ENCODE measurements around the gene CAPG. TPM values are rescaled to one million over a fixed set of nuclear protein-coding genes. Genes with fewer than 3 reads are reported as not detected.
"Not testable (repeated sequence)": the region's sequence is repeated elsewhere in the genome, so short reads cannot be mapped to it uniquely, and the experiment has no call there.

Gene CAPG
- total RNA-seq, 1 donor from 2014 or later: 208 TPM

DNA sequence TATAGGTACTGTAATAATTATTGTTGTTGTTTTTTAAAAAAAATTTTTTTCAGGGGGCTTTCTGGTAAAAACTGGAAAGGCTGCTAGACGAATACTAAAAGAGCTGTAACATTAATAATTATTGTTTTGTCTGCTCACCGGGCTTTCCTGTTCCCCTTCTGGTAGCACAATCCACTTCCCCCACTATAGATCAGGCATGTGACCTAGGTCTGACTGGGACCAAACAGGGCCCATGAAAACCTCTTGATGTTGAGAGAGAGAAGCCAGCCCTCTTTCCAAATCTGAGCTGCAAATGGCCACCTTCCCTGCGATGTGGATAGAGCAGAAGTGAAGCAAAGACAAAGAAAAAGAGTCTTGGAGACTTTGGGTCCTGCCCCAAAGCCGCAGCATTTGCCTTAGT is 31.7 kb upstream of the CAPG start:
- Mint-ChIP-seq H3K9me3 (no peaks in the 10 kb centered on the region), H3K4me1 (peaks cover 16% of the 10 kb centered on the region), H3K36me3 (ENCODE audit: low read depth) (no peaks in the 10 kb centered on the region), H3K4me3 (no peak overlapping the region), H3K27ac (no peak overlapping the region), H3K27me3 (no peaks in the 10 kb centered on the region)
- ChIA-PET POLR2A (interaction anchor here (0.5 kb wide), 1 partner anchor 142 kb away, joined by 3 read pairs; no protein-coding TSS in a partner anchor), CTCF (interaction anchor here (1.2 kb wide), 1 partner anchor 22 kb away, joined by 4 read pairs; no protein-coding TSS in a partner anchor)
- intact Hi-C loops (cut with micrococcal nuclease): no loop called here
- TF ChIP-seq, protein P1, sequence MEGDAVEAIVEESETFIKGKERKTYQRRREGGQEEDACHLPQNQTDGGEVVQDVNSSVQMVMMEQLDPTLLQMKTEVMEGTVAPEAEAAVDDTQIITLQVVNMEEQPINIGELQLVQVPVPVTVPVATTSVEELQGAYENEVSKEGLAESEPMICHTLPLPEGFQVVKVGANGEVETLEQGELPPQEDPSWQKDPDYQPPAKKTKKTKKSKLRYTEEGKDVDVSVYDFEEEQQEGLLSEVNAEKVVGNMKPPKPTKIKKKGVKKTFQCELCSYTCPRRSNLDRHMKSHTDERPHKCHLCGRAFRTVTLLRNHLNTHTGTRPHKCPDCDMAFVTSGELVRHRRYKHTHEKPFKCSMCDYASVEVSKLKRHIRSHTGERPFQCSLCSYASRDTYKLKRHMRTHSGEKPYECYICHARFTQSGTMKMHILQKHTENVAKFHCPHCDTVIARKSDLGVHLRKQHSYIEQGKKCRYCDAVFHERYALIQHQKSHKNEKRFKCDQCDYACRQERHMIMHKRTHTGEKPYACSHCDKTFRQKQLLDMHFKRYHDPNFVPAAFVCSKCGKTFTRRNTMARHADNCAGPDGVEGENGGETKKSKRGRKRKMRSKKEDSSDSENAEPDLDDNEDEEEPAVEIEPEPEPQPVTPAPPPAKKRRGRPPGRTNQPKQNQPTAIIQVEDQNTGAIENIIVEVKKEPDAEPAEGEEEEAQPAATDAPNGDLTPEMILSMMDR (IDR thresholded peaks at IDR 0.05): no peak
- no peak for ATAC-seq (ENCODE audit: low read depth)
- DNase-seq: no peak

DNA sequence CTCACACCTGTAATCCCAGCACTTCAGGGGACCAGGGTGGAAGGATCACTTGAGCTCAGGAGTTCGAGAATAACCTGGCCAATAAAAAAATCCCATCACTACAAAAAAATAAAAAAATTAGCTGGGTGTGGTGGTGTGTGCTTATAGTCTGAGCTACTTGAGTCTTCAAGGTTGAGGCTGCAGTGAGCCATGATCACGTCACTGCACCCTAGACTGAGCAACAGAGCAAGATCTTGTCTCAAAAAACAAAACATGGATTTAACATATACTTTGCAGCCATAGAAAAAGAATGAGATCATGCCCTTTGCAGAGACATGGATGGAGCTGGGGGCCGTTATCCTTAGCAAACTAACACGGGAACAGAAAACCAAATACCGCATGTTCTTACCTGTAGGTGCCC is 30.6 kb upstream of the CAPG start:
- no peaks in the 10 kb centered on the region for H3K9me3 Mint-ChIP-seq
- intact Hi-C loops (cut with micrococcal nuclease): no loop called here
- H3K4me3 Mint-ChIP-seq: no peak overlapping the region
- DNase-seq (no peak), ATAC-seq (ENCODE audit: low read depth) (no peak)
- peaks cover 26% of the 10 kb centered on the region for H3K4me1 Mint-ChIP-seq
- H3K27ac Mint-ChIP-seq: no peak overlapping the region
- H3K27me3 Mint-ChIP-seq: no peaks in the 10 kb centered on the region
- H3K36me3 Mint-ChIP-seq (ENCODE audit: low read depth): no peaks in the 10 kb centered on the region
- ChIA-PET POLR2A (interaction anchor here (1.2 kb wide), 1 partner anchor 98 kb away, joined by 4 read pairs; no protein-coding TSS in a partner anchor), CTCF (no interaction called here)
- TF ChIP-seq, protein P1 (IDR thresholded peaks at IDR 0.05): no peak

DNA sequence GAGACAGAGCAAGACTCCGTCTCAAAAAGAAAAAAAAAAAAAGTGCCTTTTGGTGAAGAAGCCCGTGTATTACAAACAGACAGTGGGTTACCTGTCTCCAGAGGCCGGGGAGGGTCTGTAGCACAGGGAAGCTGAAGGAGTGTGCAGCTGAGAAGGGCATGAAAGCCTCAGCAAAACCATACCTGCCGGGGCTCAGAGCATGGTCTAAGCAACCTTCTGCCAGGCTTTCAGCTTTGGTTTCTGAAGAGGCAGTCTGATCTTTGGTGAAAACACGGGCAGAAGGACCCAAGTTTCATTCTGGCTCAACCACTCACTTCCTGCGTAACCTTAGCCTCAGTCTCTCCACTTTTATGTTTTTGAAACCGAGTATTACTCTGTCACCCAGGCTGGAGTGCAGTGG is 29.8 kb upstream of the CAPG start:
- H3K36me3 Mint-ChIP-seq (ENCODE audit: low read depth): no peaks in the 10 kb centered on the region
- intact Hi-C loops (cut with micrococcal nuclease): no loop called here
- no peaks in the 10 kb centered on the region for H3K27me3 Mint-ChIP-seq
- H3K4me3 Mint-ChIP-seq: no peak overlapping the region
- H3K27ac Mint-ChIP-seq: no peak overlapping the region
- H3K9me3 Mint-ChIP-seq: no peaks in the 10 kb centered on the region
- ChIA-PET CTCF (no interaction called here), POLR2A (interaction anchor here (0.7 to 1.2 kb wide), 2 partner anchors 62 to 98 kb away, joined by 3 to 4 read pairs; no protein-coding TSS in a partner anchor)
- TF ChIP-seq, protein P1 (IDR thresholded peaks at IDR 0.05): no peak
- ATAC-seq (ENCODE audit: low read depth) (no peak), DNase-seq (no peak)
- H3K4me1 Mint-ChIP-seq: peaks cover 33% of the 10 kb centered on the region

- H3K9me3 Mint-ChIP-seq; H3K4me3 Mint-ChIP-seq; CTCF ChIA-PET; H3K27ac Mint-ChIP-seq; H3K36me3 Mint-ChIP-seq (ENCODE audit: low read depth); H3K27me3 Mint-ChIP-seq; intact Hi-C loops (cut with micrococcal nuclease); ATAC-seq (ENCODE audit: low read depth); DNase-seq: not testable (repeated sequence)
- POLR2A ChIA-PET: interaction anchor here (0.6 to 5.3 kb wide), 6 partner anchors 7 to 99 kb away, joined by 3 to 137 read pairs (median 4); partner anchors contain the start of genes MAT2A and SH2D6
- H3K4me1 Mint-ChIP-seq: peaks cover 33% of the 10 kb centered on the region
Observed at GRCh38 chr2:85439569-85439968, 29.4 kb upstream of the CAPG start.

GRCh38 chr2:85439025-85439472 is 28.9 kb upstream of the CAPG start:
- TF ChIP-seq, protein P1 (IDR thresholded peaks at IDR 0.05): no peak

More at GRCh38 chr2:85439025-85439472, 28.9 kb upstream of the CAPG start:
- ATAC-seq (ENCODE audit: low read depth) (no peak), DNase-seq (no peak)
- no peaks in the 10 kb centered on the region for H3K9me3 Mint-ChIP-seq
- peaks cover 33% of the 10 kb centered on the region for H3K4me1 Mint-ChIP-seq
- no peak overlapping the region for H3K27ac Mint-ChIP-seq
- H3K4me3 Mint-ChIP-seq: no peak overlapping the region
- ChIA-PET CTCF (interaction anchor here (4.1 kb wide), 1 partner anchor 112 kb away, joined by 25 read pairs; no protein-coding TSS in a partner anchor), POLR2A (interaction anchor here (0.6 to 5.3 kb wide), 11 partner anchors 8 to 757 kb away, joined by 3 to 137 read pairs (median 11); partner anchors contain the start of genes ELMOD3, IMMT, MAT2A and RETSAT)
- no peaks in the 10 kb centered on the region for H3K27me3 Mint-ChIP-seq
- intact Hi-C loops (cut with micrococcal nuclease): no loop called here
- H3K36me3 Mint-ChIP-seq (ENCODE audit: low read depth): no peaks in the 10 kb centered on the region

Data from activated B cell treated with CpG ODN at 0.5 μM for 24 hours (primary cell).